H1 (cell line): Measurements from ENCODE around the gene ABCB11. TPM values are rescaled to one million over a fixed set of nuclear protein-coding genes. Genes with fewer than 3 reads are reported as not detected.

Source experiments
- CTCF ChIP-seq, 3 experiments: IDR thresholded peaks; 1 replicate in 2 of 3; 2 replicates in 1 of 3; pipeline versions ENCODE4 v1.5.1 to v1.6.1; 2011; ENCODE audit warnings: low read length in 3 of 3, mild to moderate bottlenecking in 3 of 3, inconsistent platforms in 2 of 3, low read depth in 1 of 3, moderate library complexity in 1 of 3; ENCODE audit not compliant: insufficient read depth in 1 of 3; ENCODE audit errors: control extremely low read depth in 1 of 3
- KDM1A ChIP-seq: fragments of 200-600, 300-600 bp; sonication (generic); IDR thresholded peaks from 2 replicates; pipeline ENCODE4 v1.7.1; 2016; ENCODE audit warnings: mild to moderate bottlenecking, low read length, borderline replicate concordance
- RNF2 ChIP-seq: fragments of 200-900, 300-1000 bp; sonication (generic); IDR thresholded peaks from 2 replicates; pipeline ENCODE4 v1.7.1; 2016; ENCODE audit warnings: borderline replicate concordance, low read depth, mild to moderate bottlenecking, antibody characterized with exemption, low read length; ENCODE audit not compliant: poor library complexity, severe bottlenecking; ENCODE audit errors: missing control alignments
- TAF1 ChIP-seq: IDR thresholded peaks from 2 replicates; pipeline ENCODE4 v1.6.1; 2011; ENCODE audit warnings: mild to moderate bottlenecking, low read depth, low read length
- TAF7 ChIP-seq: optimal IDR thresholded peaks from 2 replicates; pipeline ENCODE3; 2011; ENCODE audit warnings: low read depth, mild to moderate bottlenecking, inconsistent platforms, low read length, moderate library complexity, borderline replicate concordance
- TEAD4 ChIP-seq: IDR thresholded peaks from 2 replicates; pipeline ENCODE4 v1.6.1; 2012; ENCODE audit warnings: low read depth, low read length, inconsistent platforms, mixed read lengths
- YY1 ChIP-seq: IDR thresholded peaks from 2 replicates; pipeline ENCODE4 v1.6.1; 2011; ENCODE audit warnings: low read depth, mild to moderate bottlenecking, low read length
- ZNF274 ChIP-seq: IDR thresholded peaks from 2 replicates; pipeline ENCODE4 v1.7.0; 2012; ENCODE audit warnings: low read length, borderline replicate concordance; ENCODE audit errors: extremely low read depth
- polyA plus RNA-seq, 7 experiments: library from polyadenylated mRNA; depleted of rRNA in 3 of 7; stranded (reverse) in 5 of 7; unstranded in 2 of 7; fragments of >200 nt in 5 of 7; fragments of 200-250 nt in 2 of 7; gene quantifications; 1 replicate in 5 of 7; 2 replicates in 1 of 7; 4 replicates in 1 of 7; pipeline versions ENCODE4 v1.2.1 to v1.2.3, GENCODE V29; 2011 to 2013; ENCODE audit warnings: missing spikeins in 2 of 7, mixed read lengths in 2 of 7
- total RNA-seq: library from RNA; stranded (reverse); fragmentation: NEBNext Ultra II Directional; extraction: Animal tissue kit (Norgen Biotek cat#: 25700); gene quantifications from 2 replicates; pipeline ENCODE4 v1.2.1, GENCODE V29; 2021

ABCB11 gene
- total and polyA plus RNA-seq, 2 of the 8 experiments (the other 6 are each of a cell fraction or from before 2014, with no cell fraction given) = not detected

GRCh38 chr2:168928113-168928831 lies 102.9 kb downstream of the ABCB11 start (continued):
- TF ChIP-seq ZNF274 = no peak
- no peak for TF ChIP-seq YY1
- TF ChIP-seq KDM1A = no peak
- no peak for TF ChIP-seq TAF7
- no peak for TF ChIP-seq RNF2
- TF ChIP-seq CTCF (IDR thresholded peaks at IDR 0.05; ENCODE audit: control extremely low read depth in 1 of 3, insufficient read depth in 1 of 3, low read depth in 1 of 3, low read length in 3 of 3) = no peak
- no peak for TF ChIP-seq TAF1
- no peak for TF ChIP-seq TEAD4
